Chondrocyte (in vitro differentiated cells): Measurements from ENCODE around the gene CCDC61. TPM values are rescaled to one million over a fixed set of nuclear protein-coding genes. Genes with fewer than 3 reads are reported as not detected.

ENCODE experiments used
- DNase-seq: peaks from one replicate; pipeline ENCODE4 v3.0.0; 2021; ENCODE audit warnings: mixed read lengths, low spot score
- H3K27ac Mint-ChIP-seq: one replicate; pipeline ENCODE4 v1.8.0; 2021; ENCODE audit warnings: mild to moderate bottlenecking, moderate library complexity, mixed read lengths; ENCODE audit not compliant: unreplicated experiment
- H3K27me3 Mint-ChIP-seq: 2 replicates; pipeline ENCODE4 v1.8.0; 2021; ENCODE audit warnings: low read depth, mixed read lengths
- H3K36me3 Mint-ChIP-seq: 2 replicates; pipeline ENCODE4 v1.8.0; 2021; ENCODE audit warnings: low read depth, mixed read lengths
- H3K4me1 Mint-ChIP-seq: 2 replicates; pipeline ENCODE4 v1.8.0; 2021; ENCODE audit warnings: low read depth, mild to moderate bottlenecking, mixed read lengths
- H3K4me3 Mint-ChIP-seq: one replicate; pipeline ENCODE4 v1.8.0; 2021; ENCODE audit warnings: mild to moderate bottlenecking, moderate library complexity, mixed read lengths; ENCODE audit not compliant: unreplicated experiment
- H3K9me3 Mint-ChIP-seq: 2 replicates; pipeline ENCODE4 v1.8.0; 2021; ENCODE audit warnings: low read depth, mixed read lengths
- CTCF ChIP-seq: fragments of 200-600 bp; sonication (generic); IDR thresholded peaks from 2 replicates; pipeline ENCODE4 v1.5.0; 2021; ENCODE audit warnings: antibody characterized with exemption, mild to moderate bottlenecking, moderate library complexity
- long read RNA-seq: library from polyadenylated mRNA; stranded (forward); transcript quantifications from one replicate; pipeline ENCODE4 v2.0.0, GENCODE V29; 2021
- total RNA-seq: library from RNA; stranded (reverse); gene quantifications from 3 replicates; pipeline ENCODE4 v1.2.1, GENCODE V29; 2021

CCDC61 gene
- 7.2 to 8.4 TPM (median 7.8 TPM) in 3 replicates for total RNA-seq
- long read RNA-seq, transcript CCDC61-204 (14 exons, 1,817 nt), result major isoform, 6 of 16 reads
- long read RNA-seq, partial matches to known transcripts, result 3 of 16 reads
- long read RNA-seq, other reads (novel, unspliced or antisense), result 7 of 16 reads

GRCh38 chr19:45994998-45995714 is at the start of gene CCDC61:
CCDC61 (plus strand) TSS chr19:45995467; CDS start chr19:46003019, 7,552 bp downstream.
- Mint-ChIP-seq H3K4me3 (no peak within 1 kb of the TSS), H3K9me3 (no peaks in the 10 kb centered on the region), H3K36me3 (peaks cover 3% of the 10 kb centered on the region), H3K4me1 (peaks cover 9% of the 10 kb centered on the region), H3K27me3 (peaks cover 13% of the 10 kb centered on the region), H3K27ac (no peak within 1 kb of the TSS)
- no peak for TF ChIP-seq CTCF
- DNase-seq, result no peak

GRCh38 chr19:45947926-45948325 is 47.3 kb upstream of the CCDC61 start:
- DNase-seq, result no peak
- no peaks in the 10 kb centered on the region for H3K9me3 Mint-ChIP-seq
- no peak for TF ChIP-seq CTCF
- no peaks in the 10 kb centered on the region for H3K36me3 Mint-ChIP-seq
- H3K4me3 Mint-ChIP-seq, result no peak overlapping the region
- peaks cover 23% of the 10 kb centered on the region for H3K27me3 Mint-ChIP-seq
- H3K4me1 Mint-ChIP-seq, result peaks cover 4% of the 10 kb centered on the region
- no peak overlapping the region for H3K27ac Mint-ChIP-seq

DNA sequence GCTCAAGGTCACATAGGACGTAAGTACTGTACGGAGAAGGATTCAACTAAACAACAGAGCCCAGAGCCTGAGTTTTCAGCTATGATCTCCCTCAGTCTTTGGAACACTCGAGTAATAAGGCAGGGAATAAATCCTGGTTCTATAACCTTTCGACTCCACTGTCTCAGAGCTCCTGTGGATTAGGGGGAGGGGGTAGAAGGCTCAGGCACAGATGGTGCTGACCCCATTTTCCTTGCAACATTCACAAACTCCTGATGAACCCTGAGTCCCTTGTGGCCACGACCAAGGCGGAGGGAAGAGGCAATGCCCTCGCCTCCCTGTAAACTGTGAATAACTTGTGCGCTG is 43.0 kb upstream of the CCDC61 start:
- H3K4me1 Mint-ChIP-seq, result peaks cover 7% of the 10 kb centered on the region
- no peak for TF ChIP-seq CTCF
- no peak overlapping the region for H3K27ac Mint-ChIP-seq
- no peak for DNase-seq
- H3K27me3 Mint-ChIP-seq, result peaks cover 16% of the 10 kb centered on the region
- H3K36me3 Mint-ChIP-seq, result no peaks in the 10 kb centered on the region
- H3K9me3 Mint-ChIP-seq, result no peaks in the 10 kb centered on the region
- no peak overlapping the region for H3K4me3 Mint-ChIP-seq

DNA sequence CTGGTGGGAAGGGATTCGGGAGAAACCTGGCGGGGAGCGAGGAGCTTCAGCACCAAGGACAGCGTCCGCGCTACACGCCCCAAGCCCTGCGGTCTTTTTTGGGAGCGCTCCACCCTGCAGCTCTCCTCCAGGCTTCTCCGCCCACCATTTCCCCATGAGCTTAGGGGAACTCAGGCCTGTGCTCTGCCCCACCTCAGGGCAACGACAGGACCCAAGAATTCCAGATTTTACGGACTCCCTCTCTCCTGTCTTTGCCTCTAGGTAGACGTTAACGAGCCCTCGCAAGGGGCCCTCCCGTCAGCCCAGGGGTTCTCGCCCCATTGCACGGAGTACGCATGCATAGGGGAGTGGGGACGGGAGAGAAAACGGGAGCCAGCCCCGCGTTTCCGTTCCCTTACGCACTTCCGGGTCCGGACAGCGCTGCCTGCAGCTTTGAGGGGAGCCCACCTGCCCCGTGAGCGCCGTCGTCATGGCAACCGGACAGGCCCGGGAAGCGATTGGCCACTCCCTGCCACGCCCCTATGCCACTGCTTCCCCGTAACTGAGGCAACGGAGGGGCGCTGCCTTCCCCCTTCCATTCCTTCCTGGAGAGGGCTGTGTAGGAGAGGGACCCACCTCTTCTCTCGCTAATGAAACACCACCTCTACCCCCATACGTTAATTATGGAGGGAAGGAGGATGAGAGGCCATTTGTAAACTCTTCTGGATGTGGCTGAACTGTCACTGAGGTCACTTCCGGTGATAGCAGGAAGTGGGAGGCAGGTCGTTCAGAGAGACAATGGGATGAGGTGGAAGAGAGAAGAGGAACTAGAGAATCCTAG is 42.4 kb upstream of the CCDC61 start:
- Mint-ChIP-seq H3K36me3 (no peaks in the 10 kb centered on the region), H3K9me3 (no peaks in the 10 kb centered on the region), H3K27me3 (peaks cover 16% of the 10 kb centered on the region), H3K27ac (no peak overlapping the region), H3K4me3 (peak overlapping the region; percentile 58), H3K4me1 (peaks cover 7% of the 10 kb centered on the region)
- DNase-seq, result no peak
- no peak for TF ChIP-seq CTCF

- DNase-seq, result no peak
- Mint-ChIP-seq H3K4me1 (peaks cover 7% of the 10 kb centered on the region), H3K27ac (no peak overlapping the region), H3K36me3 (no peaks in the 10 kb centered on the region), H3K9me3 (no peaks in the 10 kb centered on the region), H3K27me3 (peaks cover 21% of the 10 kb centered on the region), H3K4me3 (no peak overlapping the region)
- no peak for TF ChIP-seq CTCF
These were observed 41.6 kb upstream of the CCDC61 start for GRCh38 chr19:45953676-45954075.
